Heart right ventricle (tissue), 16 donors: ENCODE data around the gene NUAK1. TPM values are rescaled to one million over a fixed set of nuclear protein-coding genes. Genes with fewer than 3 reads are reported as not detected.

Source experiments
- ATAC-seq, 8 donors: fragments of 200-7000 bp; cut with Tn5 transposase; one replicate each; pipeline ENCODE4 v1.9.1; 2020; ENCODE audit warnings: mild to moderate bottlenecking in 8 of 8, moderate library complexity in 8 of 8, moderate number of reproducible peaks in 1 of 8
- DNase-seq, 2 donors: peaks; one replicate each; pipeline ENCODE4 v3.0.0-alpha.2; 2020
- H3K27ac ChIP-seq, 10 donors: fragments of 200-600 bp; sonication (generic) in 2 of 10; one replicate each; pipeline versions ENCODE4 v1.5.0 to v1.8.0; 2020 to 2022; ENCODE audit warnings: mild to moderate bottlenecking in 3 of 10
- H3K27me3 ChIP-seq, 7 donors: fragments of 200-600 bp; one replicate each; pipeline ENCODE4 v1.8.0; 2021 to 2022; ENCODE audit warnings: mild to moderate bottlenecking in 2 of 7
- H3K36me3 ChIP-seq, 9 donors: fragments of 200-600 bp; sonication (generic) in 1 of 9; one replicate each; pipeline versions ENCODE4 v1.5.0 to v1.8.0; 2020 to 2022; ENCODE audit warnings: mild to moderate bottlenecking in 2 of 9
- H3K4me1 ChIP-seq, 9 donors: fragments of 200-600 bp; sonication (generic) in 1 of 9; one replicate each; pipeline versions ENCODE4 v1.5.0 to v1.8.0; 2020 to 2022; ENCODE audit warnings: mild to moderate bottlenecking in 4 of 9
- H3K4me3 ChIP-seq, 10 donors: fragments of 200-600 bp; sonication (generic) in 2 of 10; one replicate each; pipeline versions ENCODE4 v1.5.0 to v1.8.0; 2020 to 2022; ENCODE audit warnings: mild to moderate bottlenecking in 7 of 10, moderate library complexity in 2 of 10
- H3K9me3 ChIP-seq, 11 donors: fragments of 200-600 bp in 10 of 11; sonication (generic) in 2 of 11; one replicate each; pipeline versions ENCODE4 v1.5.0 to v1.8.0; 2013 to 2022; ENCODE audit warnings: mild to moderate bottlenecking in 2 of 11, control low read depth in 1 of 11, moderate library complexity in 1 of 11
- WGBS, 2 donors: extraction: QIAGEN DNeasy Blood & Tissue Kit; methylation state at CpG; one replicate each; pipeline ENCODE4 v1.1.7; 2013; ENCODE audit warnings: inconsistent platforms in 1 of 2; 5-methylcytosine and 5-hydroxymethylcytosine counted together
- intact Hi-C, 10 donors: fragments of 100-400 bp; cut with DNase I; formaldehyde crosslinking; loops; one replicate each; pipeline versions ENCODE4 v1.11.1 to v1.14.2; 2022
- polyA plus RNA-seq, 2 donors: library from polyadenylated mRNA; stranded (reverse); fragments of 200-250 nt; gene quantifications; one replicate each; pipeline ENCODE4 v1.2.3, GENCODE V29; 2013
- total RNA-seq, 10 donors: library from RNA; stranded (reverse); fragmentation: NEBNext Ultra II Directional in 3 of 10; extraction: Animal tissue kit (Norgen Biotek cat#: 25700) in 3 of 10; gene quantifications; one replicate each; pipeline versions ENCODE4 v1.2.1 to v1.2.4, GENCODE V29; 2021 to 2023
- TF ChIP-seq, protein P1 (sequence below), 9 donors: fragments of 200-600 bp; sonication (generic) in 2 of 9; IDR thresholded peaks; one replicate each; pipeline versions ENCODE4 v1.5.0 to v1.8.0; 2021 to 2022; ENCODE audit warnings: antibody characterized with exemption in 9 of 9, mild to moderate bottlenecking in 5 of 9, moderate library complexity in 1 of 9
- donor health status: Arrhythmogenic right ventricular cardiomyopathy.
- donor health status: ischemic (EF 13 %, LVEDD 7.1; RV severe dilation, severe dysfunction).
- donor health status: healthy with polysubstance abuse.
- donor health status: DM: no; HTN: yes; CAD: no.
- donor health status: DM: no; HTN: no; CAD: no.
- donor health status: ischemic (EF 25% LVEDD 6.9; RV normal size, moderate dysfunction).
- donor health status: ischemic (EF 25% LVEDD 5.7; RV mildly dilated, moderate dysfunction).
- donor health status: healthy.
- donor health status: DM: yes; HTN: yes; CAD: no.
- donor health status: Ischemic cardiomyopathy.
- donor health status: ischemic (EF 35%, LVEDD 5.7; RV mildly dilated, moderate dysfunction).
- donor health status: nonischemic (EF 11% LVEDD 7.7; RV severe dilation, severe dysfunction).
- donor health status: DM: yes; HTN: yes; CAD: no.
- donor health status: PGD.
- donor health status: ischemic (EF 29% LVEDD 5.4; RV normal size, mild dysfunction).
- donor health status: nonischemic (EF 23%, LVEDD 6.1; RV moderate dilation, normal function).

NUAK1 gene
- total and polyA plus RNA-seq, 12 donors, result 9.8 to 59.0 (median 44.8) TPM

DNA sequence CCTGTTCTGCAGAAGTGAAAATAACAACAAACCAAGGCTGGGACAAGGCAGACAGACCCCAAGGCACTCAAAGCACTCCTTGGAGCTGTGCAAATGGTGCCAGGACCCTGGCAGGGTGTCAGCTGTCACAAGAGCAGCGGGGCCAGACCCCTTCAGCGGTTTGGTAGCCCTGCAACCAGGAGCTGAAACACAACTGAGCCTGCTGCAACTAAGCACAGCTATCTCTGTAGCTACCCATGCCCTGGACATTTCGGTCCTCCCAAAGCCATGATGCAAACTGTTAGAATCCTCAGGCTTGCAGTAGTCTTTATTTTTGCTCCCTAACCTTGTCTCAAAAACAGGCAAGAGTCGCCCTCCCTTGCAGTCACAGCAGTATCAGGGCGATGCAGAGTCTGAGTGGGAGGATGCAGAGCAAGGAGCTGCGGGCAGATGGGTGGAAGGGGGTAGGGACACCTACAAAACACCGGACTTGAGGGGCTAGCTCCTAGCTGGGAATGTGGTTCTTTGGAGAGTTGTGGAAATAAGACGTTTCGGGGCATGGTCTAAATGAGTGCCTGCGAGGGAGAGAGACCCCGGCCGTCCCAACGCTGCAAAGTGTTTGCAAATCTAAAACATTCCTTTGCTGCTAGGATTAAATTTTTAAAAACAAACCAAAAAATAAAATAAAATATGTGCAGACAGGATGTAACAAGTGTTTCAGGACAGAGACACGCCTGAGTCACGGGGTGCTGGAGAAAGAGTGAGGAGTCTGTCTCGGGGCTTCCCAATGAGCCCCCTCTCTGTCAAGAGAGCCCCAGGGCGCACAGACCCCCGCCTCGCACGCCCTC lies 1.0 kb downstream of the NUAK1 start:
- ATAC-seq (peak in 2 of 8 donors; percentile 12 to 19), DNase-seq (no peak)
- intact Hi-C loops, result loop anchor here (2.0 to 10.0 kb wide), 18 partner anchors 35 to 717 kb away; no protein-coding TSS in a partner anchor
- WGBS, 2 donors, result 7 to 10% methylated on average over 20 of the region's 20 CpGs
- peak overlapping the region; percentile 93 to 100 (median 98) for H3K27ac ChIP-seq
- peaks cover 0 to 54% (median 0%) of the 10 kb centered on the region in 7 donors for H3K27me3 ChIP-seq
- peaks cover 14 to 73% (median 59%) of the 10 kb centered on the region in 9 donors for H3K4me1 ChIP-seq
- no peaks in the 10 kb centered on the region for H3K9me3 ChIP-seq
- TF ChIP-seq, protein P1, sequence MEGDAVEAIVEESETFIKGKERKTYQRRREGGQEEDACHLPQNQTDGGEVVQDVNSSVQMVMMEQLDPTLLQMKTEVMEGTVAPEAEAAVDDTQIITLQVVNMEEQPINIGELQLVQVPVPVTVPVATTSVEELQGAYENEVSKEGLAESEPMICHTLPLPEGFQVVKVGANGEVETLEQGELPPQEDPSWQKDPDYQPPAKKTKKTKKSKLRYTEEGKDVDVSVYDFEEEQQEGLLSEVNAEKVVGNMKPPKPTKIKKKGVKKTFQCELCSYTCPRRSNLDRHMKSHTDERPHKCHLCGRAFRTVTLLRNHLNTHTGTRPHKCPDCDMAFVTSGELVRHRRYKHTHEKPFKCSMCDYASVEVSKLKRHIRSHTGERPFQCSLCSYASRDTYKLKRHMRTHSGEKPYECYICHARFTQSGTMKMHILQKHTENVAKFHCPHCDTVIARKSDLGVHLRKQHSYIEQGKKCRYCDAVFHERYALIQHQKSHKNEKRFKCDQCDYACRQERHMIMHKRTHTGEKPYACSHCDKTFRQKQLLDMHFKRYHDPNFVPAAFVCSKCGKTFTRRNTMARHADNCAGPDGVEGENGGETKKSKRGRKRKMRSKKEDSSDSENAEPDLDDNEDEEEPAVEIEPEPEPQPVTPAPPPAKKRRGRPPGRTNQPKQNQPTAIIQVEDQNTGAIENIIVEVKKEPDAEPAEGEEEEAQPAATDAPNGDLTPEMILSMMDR (IDR thresholded peaks at IDR 0.05), result no peak
- peak overlapping the region; percentile 64 to 97 (median 88) for H3K4me3 ChIP-seq
- H3K36me3 ChIP-seq, result no peaks in the 10 kb centered on the region

DNA sequence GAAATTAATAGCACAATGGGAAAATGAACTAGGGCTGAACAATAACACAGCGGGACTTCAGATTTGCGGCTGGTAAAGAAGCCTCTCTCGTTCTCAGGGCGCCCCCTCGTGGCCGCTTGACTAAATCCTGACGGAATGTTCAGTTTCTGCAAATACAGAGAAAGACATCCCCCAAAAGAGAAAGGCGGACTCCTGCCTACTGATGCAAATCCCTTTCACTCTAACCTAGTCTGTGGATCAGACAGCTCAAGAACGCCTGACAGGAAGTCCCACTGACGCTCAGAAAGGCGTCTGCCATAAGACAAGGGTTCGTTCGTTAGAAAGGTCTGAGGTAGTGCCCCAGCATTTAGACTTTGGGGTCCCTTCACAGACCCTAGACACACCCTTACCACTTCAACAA lies 2.5 kb downstream of the NUAK1 start:
- peak overlapping the region; percentile 93 to 100 (median 98) for H3K27ac ChIP-seq
- peak in 6 of 8 donors; percentile 0 to 66 (median 46) for ATAC-seq
- WGBS, 2 donors, result 1 to 2% methylated on average over 13 of the region's 13 CpGs
- peaks cover 0 to 54% (median 0%) of the 10 kb centered on the region in 7 donors for H3K27me3 ChIP-seq
- H3K4me1 ChIP-seq, result peaks cover 26 to 75% (median 61%) of the 10 kb centered on the region in 9 donors
- DNase-seq, result peak; percentile 91 to 92
- H3K4me3 ChIP-seq, result peak overlapping the region; percentile 64 to 97 (median 88)
- TF ChIP-seq, protein P1 (IDR thresholded peaks at IDR 0.05), result peak; percentile 79 to 93 (median 87)
- no peaks in the 10 kb centered on the region for H3K36me3 ChIP-seq
- no peaks in the 10 kb centered on the region for H3K9me3 ChIP-seq
- intact Hi-C loops, result loop anchor here (1.0 to 10.0 kb wide), 19 partner anchors 34 to 715 kb away; no protein-coding TSS in a partner anchor

DNA sequence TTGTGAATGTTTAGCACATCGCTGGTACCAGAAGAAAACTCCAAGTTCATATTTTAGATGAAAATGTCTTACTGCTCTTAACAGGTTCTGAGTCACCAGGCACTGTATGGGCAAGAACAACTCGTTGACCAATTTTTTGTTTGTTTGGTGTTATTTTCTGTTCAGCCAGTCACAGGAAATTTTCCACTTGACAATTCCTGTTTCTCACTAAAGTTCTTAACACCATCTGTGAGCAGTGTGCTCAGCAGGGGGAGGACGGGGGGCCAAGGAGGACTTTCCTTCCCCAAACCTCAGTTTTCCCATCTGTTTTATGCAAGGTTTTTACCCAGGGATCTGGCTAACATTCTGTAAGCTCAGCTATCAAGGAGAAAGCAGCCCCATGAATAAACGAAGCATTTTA lies 3.0 kb downstream of the NUAK1 start:
- Histone ChIP-seq H3K27me3 (peaks cover 0 to 50% (median 0%) of the 10 kb centered on the region in 7 donors), H3K9me3 (no peaks in the 10 kb centered on the region), H3K4me1 (peaks cover 27 to 75% (median 60%) of the 10 kb centered on the region in 9 donors), H3K36me3 (no peaks in the 10 kb centered on the region), H3K27ac (peak overlapping the region; percentile 61 to 100 (median 98)), H3K4me3 (peak overlapping the region; percentile 64 to 97 (median 88))
- DNase-seq, result no peak
- intact Hi-C loops, result loop anchor here (1.0 to 10.0 kb wide), 19 partner anchors 33 to 715 kb away; no protein-coding TSS in a partner anchor
- no peak for ATAC-seq
- TF ChIP-seq, protein P1 (IDR thresholded peaks at IDR 0.05), result no peak
- WGBS, 2 donors, result 10 to 18% methylated on average over 4 of the region's 4 CpGs

DNA sequence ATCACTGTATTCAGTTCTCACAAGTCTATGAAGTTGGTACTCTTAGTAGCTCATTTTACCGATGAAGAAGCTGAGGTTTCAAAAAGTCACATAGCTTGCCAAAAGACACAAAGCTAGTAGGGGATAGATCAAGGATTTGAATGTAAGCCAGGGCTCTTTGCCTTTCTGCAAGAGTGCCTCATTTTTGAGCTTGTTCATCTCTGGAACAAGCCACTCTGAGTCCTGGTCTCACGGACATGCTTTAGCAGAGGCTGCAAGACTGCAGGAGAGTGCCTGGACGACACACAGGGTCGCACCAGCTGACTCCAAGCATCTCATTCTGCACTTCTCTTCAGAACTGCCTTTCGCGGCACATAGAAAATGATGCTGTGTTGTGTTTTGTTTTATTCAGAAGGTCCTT lies 3.7 kb downstream of the NUAK1 start:
- H3K9me3 ChIP-seq, result no peaks in the 10 kb centered on the region
- peak overlapping the region in 9 of 10 donors; percentile 64 to 97 (median 90) for H3K4me3 ChIP-seq
- ATAC-seq (no peak), DNase-seq (no peak)
- intact Hi-C loops, result loop anchor here (5.0 to 10.0 kb wide), 16 partner anchors 33 to 713 kb away; no protein-coding TSS in a partner anchor
- peak overlapping the region in 9 of 10 donors; percentile 36 to 100 (median 98) for H3K27ac ChIP-seq
- H3K4me1 ChIP-seq, result peaks cover 33 to 75% (median 60%) of the 10 kb centered on the region in 9 donors
- TF ChIP-seq, protein P1 (IDR thresholded peaks at IDR 0.05), result no peak
- H3K27me3 ChIP-seq, result peaks cover 0 to 43% (median 0%) of the 10 kb centered on the region in 7 donors
- 27 to 42% methylated on average over 6 of the region's 6 CpGs for WGBS, 2 donors
- H3K36me3 ChIP-seq, result no peaks in the 10 kb centered on the region
